ENCODE measurements around the gene PGRMC2. TPM values are rescaled to one million over a fixed set of nuclear protein-coding genes. Genes with fewer than 3 reads are reported as not detected.

The PGRMC2 gene, protein sequence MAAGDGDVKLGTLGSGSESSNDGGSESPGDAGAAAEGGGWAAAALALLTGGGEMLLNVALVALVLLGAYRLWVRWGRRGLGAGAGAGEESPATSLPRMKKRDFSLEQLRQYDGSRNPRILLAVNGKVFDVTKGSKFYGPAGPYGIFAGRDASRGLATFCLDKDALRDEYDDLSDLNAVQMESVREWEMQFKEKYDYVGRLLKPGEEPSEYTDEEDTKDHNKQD
- 28.2 TPM for total RNA-seq

DNA sequence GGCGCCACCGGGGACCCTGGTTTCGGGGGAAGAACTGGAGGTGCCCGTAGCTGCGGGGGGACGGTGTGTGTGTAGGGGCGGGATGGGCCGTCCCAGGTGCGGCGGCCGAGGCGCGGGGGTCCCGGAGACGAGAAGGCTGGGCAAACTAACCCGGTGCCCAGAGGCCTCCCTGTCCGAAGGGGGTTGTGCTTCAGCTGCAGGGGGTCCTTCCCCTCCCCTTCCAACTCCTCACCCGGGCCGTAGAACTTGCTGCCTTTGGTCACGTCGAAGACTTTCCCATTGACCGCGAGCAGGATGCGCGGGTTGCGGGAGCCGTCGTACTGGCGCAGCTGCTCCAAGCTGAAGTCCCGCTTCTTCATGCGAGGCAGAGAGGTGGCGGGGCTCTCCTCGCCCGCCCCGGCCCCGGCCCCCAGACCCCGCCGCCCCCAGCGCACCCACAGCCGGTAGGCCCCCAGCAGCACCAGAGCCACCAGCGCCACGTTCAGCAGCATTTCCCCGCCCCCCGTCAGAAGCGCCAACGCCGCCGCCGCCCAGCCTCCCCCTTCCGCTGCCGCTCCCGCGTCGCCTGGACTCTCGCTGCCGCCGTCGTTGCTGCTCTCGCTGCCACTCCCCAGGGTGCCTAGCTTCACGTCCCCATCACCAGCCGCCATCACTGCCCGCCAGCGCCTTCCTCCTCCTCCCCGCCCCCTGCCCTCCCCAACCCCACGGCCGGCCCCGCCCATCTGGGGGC is at the start of gene PGRMC2:
TSS of gene PGRMC2 (minus strand) at position 673 of the 730 bp plus-strand sequence. CDS start at position 650, 23 bp downstream.
- Histone ChIP-seq H3K27ac (ENCODE audit: low read depth, low read length) (peak within 1 kb of the TSS; percentile 94), H3K4me1 (ENCODE audit: control insufficient read depth in 3 of 3, insufficient read depth in 3 of 3, low read length in 3 of 3) (peaks cover 13 to 14% (median 14%) of the 10 kb centered on the region in 3 donors), H3K9ac (ENCODE audit: low read depth in 1 of 3, low read length in 3 of 3) (peak within 1 kb of the TSS; percentile 76 to 94 (median 93)), H3K9me3 (ENCODE audit: control insufficient read depth in 3 of 3, low read length in 3 of 3) (no peaks in the 10 kb centered on the region), H3K27me3 (ENCODE audit: control insufficient read depth in 3 of 3, insufficient read depth in 3 of 3, low read length in 3 of 3) (no peaks in the 10 kb centered on the region), H3K36me3 (ENCODE audit: control insufficient read depth in 3 of 3, insufficient read depth in 3 of 3, low read length in 3 of 3) (no peaks in the 10 kb centered on the region), H3K4me3 (ENCODE audit: low read length in 3 of 3) (peak within 1 kb of the TSS; percentile 78 to 92 (median 89))

DNA sequence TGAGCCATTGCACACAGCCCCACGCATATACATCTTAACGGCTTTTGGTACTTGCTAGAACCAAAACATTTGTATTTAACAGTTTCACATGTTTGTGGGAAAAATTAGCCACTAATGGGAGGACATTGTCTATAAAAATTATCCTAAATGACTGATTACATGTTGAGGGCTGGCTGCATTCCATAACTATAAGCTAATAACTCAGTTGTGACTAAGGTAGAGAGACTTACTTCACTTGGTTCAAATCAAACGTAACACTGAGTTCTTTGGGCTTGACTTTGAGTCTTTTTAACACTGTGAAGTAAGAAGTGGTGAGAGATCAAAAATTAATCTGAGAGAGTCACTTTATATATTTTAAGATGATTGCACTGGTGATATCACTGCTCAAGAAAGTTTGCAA is 47.9 kb upstream of the PGRMC2 start:
- Histone ChIP-seq H3K4me3 (ENCODE audit: low read length in 3 of 3) (no peak overlapping the region), H3K4me1 (ENCODE audit: control insufficient read depth in 3 of 3, insufficient read depth in 3 of 3, low read length in 3 of 3) (no peaks in the 10 kb centered on the region), H3K9ac (ENCODE audit: low read depth in 1 of 3, low read length in 3 of 3) (no peak overlapping the region), H3K36me3 (ENCODE audit: control insufficient read depth in 3 of 3, insufficient read depth in 3 of 3, low read length in 3 of 3) (no peaks in the 10 kb centered on the region), H3K9me3 (ENCODE audit: control insufficient read depth in 3 of 3, low read length in 3 of 3) (no peaks in the 10 kb centered on the region), H3K27me3 (ENCODE audit: control insufficient read depth in 3 of 3, insufficient read depth in 3 of 3, low read length in 3 of 3) (no peaks in the 10 kb centered on the region), H3K27ac (ENCODE audit: low read depth, low read length) (no peak overlapping the region)

DNA sequence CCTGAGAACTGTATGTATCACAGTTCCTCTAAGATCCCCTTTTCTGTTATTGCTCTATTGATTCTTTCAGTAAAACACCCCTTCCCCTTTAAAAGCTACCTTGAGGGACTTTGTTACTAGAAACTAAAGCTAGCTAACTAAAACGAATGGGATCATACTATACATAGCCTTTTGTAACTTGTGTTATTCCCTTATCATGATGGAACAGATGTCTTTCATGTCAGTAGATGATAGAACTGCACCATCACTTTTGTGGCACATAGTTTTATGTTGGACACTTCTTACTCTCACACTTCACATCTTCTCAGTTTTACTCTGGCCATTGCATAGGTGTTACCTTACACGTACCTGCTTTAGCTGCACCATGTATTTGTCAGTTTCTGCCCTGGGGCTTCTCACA is 46.6 kb upstream of the PGRMC2 start:
- no peaks in the 10 kb centered on the region for H3K4me1 ChIP-seq (ENCODE audit: control insufficient read depth in 3 of 3, insufficient read depth in 3 of 3, low read length in 3 of 3)
- H3K9ac ChIP-seq (ENCODE audit: low read depth in 1 of 3, low read length in 3 of 3): no peak overlapping the region
- H3K36me3 ChIP-seq (ENCODE audit: control insufficient read depth in 3 of 3, insufficient read depth in 3 of 3, low read length in 3 of 3): no peaks in the 10 kb centered on the region
- no peak overlapping the region for H3K27ac ChIP-seq (ENCODE audit: low read depth, low read length)
- no peaks in the 10 kb centered on the region for H3K9me3 ChIP-seq (ENCODE audit: control insufficient read depth in 3 of 3, low read length in 3 of 3)
- no peaks in the 10 kb centered on the region for H3K27me3 ChIP-seq (ENCODE audit: control insufficient read depth in 3 of 3, insufficient read depth in 3 of 3, low read length in 3 of 3)
- H3K4me3 ChIP-seq (ENCODE audit: low read length in 3 of 3): no peak overlapping the region

DNA sequence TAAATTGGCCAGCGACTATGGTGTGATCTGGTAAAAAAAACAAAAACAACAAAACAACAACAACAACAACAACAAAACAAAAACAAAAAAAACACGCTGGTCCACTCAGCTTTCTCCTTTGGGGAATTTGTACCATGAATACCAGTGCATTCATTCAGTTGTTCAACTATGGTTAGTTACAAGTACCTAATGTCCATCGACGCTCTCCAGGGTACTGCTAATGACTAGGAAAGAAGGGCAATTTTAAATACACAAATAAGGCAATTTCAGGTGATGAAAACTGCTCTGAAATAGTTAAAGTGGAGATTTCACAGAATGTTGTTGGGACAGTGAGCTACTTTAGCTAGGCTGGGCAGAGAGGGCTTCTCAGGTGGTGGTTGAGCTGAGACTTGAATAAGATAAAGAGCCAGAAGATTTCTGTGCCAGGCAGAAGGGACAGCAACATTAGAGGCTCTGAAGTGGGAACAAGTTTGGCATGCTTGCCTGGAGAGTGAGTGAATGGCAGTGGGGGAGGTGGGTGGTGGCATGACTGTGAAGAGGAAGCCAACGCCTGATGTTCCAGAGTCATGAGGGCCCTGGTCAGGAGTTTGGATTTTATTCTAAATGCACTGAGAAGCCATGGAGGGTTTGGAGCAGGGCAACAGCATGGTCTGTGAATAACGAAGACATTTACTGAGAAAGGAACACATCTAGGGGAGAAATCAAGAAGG is 45.9 kb upstream of the PGRMC2 start:
- H3K9me3 ChIP-seq (ENCODE audit: control insufficient read depth in 3 of 3, low read length in 3 of 3): no peaks in the 10 kb centered on the region

DNA sequence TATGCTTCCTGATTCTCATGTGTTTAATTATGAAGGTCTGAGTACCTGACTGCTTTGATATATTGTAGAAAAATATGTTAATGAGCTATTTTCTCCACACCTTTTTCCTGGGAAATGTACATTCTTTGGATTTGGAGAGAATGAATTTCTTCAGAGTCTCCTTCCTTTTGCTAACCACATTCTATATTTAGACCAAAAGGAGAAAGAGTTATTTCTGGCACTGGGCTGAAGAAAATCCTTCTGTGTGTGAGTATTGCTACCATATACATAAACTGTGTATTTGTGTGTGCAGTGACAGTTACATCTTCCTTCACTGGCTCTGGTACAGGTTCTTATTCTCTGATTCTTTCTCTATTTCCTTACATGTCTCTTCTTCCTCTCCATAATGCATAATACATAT is 44.5 kb upstream of the PGRMC2 start:
- H3K27ac ChIP-seq (ENCODE audit: low read depth, low read length): no peak overlapping the region
- H3K36me3 ChIP-seq (ENCODE audit: control insufficient read depth in 3 of 3, insufficient read depth in 3 of 3, low read length in 3 of 3): no peaks in the 10 kb centered on the region
- H3K4me1 ChIP-seq (ENCODE audit: control insufficient read depth in 3 of 3, insufficient read depth in 3 of 3, low read length in 3 of 3): no peaks in the 10 kb centered on the region
- no peak overlapping the region for H3K9ac ChIP-seq (ENCODE audit: low read depth in 1 of 3, low read length in 3 of 3)
- H3K9me3 ChIP-seq (ENCODE audit: control insufficient read depth in 3 of 3, low read length in 3 of 3): no peaks in the 10 kb centered on the region
- no peaks in the 10 kb centered on the region for H3K27me3 ChIP-seq (ENCODE audit: control insufficient read depth in 3 of 3, insufficient read depth in 3 of 3, low read length in 3 of 3)
- no peak overlapping the region for H3K4me3 ChIP-seq (ENCODE audit: low read length in 3 of 3)

More for the DNA sequence above, 45.9 kb upstream of the PGRMC2 start:
- Histone ChIP-seq H3K4me3 (ENCODE audit: low read length in 3 of 3) (no peak overlapping the region), H3K36me3 (ENCODE audit: control insufficient read depth in 3 of 3, insufficient read depth in 3 of 3, low read length in 3 of 3) (no peaks in the 10 kb centered on the region), H3K27me3 (ENCODE audit: control insufficient read depth in 3 of 3, insufficient read depth in 3 of 3, low read length in 3 of 3) (no peaks in the 10 kb centered on the region), H3K27ac (ENCODE audit: low read depth, low read length) (no peak overlapping the region), H3K9ac (ENCODE audit: low read depth in 1 of 3, low read length in 3 of 3) (no peak overlapping the region), H3K4me1 (ENCODE audit: control insufficient read depth in 3 of 3, insufficient read depth in 3 of 3, low read length in 3 of 3) (no peaks in the 10 kb centered on the region)

DNA sequence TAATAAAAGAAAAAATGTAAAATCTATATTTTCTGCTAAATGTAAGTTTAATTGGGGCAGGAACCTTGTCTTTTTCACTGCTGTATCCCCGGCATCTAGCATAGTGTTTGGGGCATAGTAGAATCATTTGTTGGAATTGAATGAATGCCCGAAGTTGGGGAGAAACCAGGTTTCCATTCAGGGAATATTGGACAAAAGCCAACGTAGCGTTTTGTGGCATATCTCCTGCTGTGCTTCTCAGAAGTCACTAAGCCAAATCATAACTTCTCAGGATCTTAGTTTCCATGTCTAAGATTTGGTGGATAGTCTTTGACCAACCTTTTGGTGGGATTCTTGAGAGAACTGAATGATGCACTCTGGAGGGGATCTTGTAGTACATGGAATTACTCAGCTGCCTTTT is 42.0 kb upstream of the PGRMC2 start:
- H3K9me3 ChIP-seq (ENCODE audit: control insufficient read depth in 3 of 3, low read length in 3 of 3): no peaks in the 10 kb centered on the region
- no peaks in the 10 kb centered on the region for H3K27me3 ChIP-seq (ENCODE audit: control insufficient read depth in 3 of 3, insufficient read depth in 3 of 3, low read length in 3 of 3)
- H3K9ac ChIP-seq (ENCODE audit: low read depth in 1 of 3, low read length in 3 of 3): no peak overlapping the region
- H3K4me3 ChIP-seq (ENCODE audit: low read length in 3 of 3): no peak overlapping the region
- H3K36me3 ChIP-seq (ENCODE audit: control insufficient read depth in 3 of 3, insufficient read depth in 3 of 3, low read length in 3 of 3): no peaks in the 10 kb centered on the region
- H3K4me1 ChIP-seq (ENCODE audit: control insufficient read depth in 3 of 3, insufficient read depth in 3 of 3, low read length in 3 of 3): no peaks in the 10 kb centered on the region
- no peak overlapping the region for H3K27ac ChIP-seq (ENCODE audit: low read depth, low read length)

DNA sequence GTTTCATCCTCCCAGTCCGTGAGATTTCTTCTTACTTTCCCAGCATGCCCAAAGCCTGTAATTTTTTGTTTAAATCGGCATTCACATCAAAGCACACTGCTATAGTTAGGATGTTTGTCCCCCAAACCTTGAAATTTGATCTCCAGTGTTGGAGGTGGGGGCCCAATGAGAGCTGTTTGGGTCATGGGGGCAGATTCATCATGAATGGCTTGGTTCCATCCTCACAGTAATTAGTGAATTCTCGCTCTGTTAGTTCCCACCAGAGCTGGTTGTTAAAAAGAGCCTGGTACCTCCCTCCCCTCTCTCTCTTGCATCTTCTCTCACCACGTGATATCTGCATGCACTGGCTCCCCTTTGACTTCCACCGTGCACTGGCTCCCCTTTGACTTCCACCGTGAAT is 40.5 kb upstream of the PGRMC2 start:
- Histone ChIP-seq H3K4me3 (ENCODE audit: low read length in 3 of 3) (no peak overlapping the region), H3K27ac (ENCODE audit: low read depth, low read length) (no peak overlapping the region), H3K9ac (ENCODE audit: low read depth in 1 of 3, low read length in 3 of 3) (no peak overlapping the region), H3K9me3 (ENCODE audit: control insufficient read depth in 3 of 3, low read length in 3 of 3) (no peaks in the 10 kb centered on the region), H3K4me1 (ENCODE audit: control insufficient read depth in 3 of 3, insufficient read depth in 3 of 3, low read length in 3 of 3) (no peaks in the 10 kb centered on the region), H3K36me3 (ENCODE audit: control insufficient read depth in 3 of 3, insufficient read depth in 3 of 3, low read length in 3 of 3) (peaks cover 0 to 3% (median 0%) of the 10 kb centered on the region in 3 donors), H3K27me3 (ENCODE audit: control insufficient read depth in 3 of 3, insufficient read depth in 3 of 3, low read length in 3 of 3) (no peaks in the 10 kb centered on the region)

DNA sequence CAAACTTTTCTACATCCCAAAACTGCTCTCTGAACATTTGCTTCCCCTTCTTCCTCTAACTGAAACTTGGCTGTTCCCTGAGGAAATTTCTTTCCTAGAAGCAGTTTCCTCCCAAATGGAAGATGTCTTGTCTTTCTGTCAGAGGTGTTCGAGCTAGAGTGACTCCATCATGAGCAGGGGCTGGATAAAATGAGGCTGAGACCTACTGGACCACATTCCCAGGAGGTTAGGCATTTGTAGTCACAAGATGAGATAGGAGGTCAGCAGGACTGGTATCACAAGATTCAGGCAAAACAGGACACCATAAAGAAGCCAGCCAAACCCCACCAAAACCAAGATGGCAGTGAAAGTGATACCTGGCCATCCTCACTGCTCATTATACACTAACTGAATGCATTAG is 35.8 kb upstream of the PGRMC2 start:
- no peak overlapping the region for H3K9ac ChIP-seq (ENCODE audit: low read depth in 1 of 3, low read length in 3 of 3)
- H3K4me3 ChIP-seq (ENCODE audit: low read length in 3 of 3): no peak overlapping the region

DNA sequence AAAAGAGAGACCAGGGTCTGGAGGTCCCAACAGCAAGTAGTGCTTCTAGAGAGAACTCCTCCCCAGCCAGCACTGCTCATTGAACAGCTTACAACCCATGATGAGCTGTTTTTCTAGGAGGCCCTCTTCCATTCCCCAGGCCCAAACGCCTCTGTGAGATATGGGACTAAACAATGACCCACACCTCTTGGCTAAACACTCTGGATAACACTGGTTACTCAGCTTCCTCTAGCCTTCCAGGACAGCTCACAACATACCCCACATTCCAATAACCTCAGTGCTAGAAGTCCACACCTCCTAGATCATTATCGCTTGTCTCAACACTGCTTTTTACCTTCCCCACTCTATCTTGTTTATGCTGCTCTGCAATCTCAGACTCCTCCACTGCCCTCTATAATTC is 35.4 kb upstream of the PGRMC2 start:
- Histone ChIP-seq H3K36me3 (ENCODE audit: control insufficient read depth in 3 of 3, insufficient read depth in 3 of 3, low read length in 3 of 3) (peaks cover 0 to 5% (median 0%) of the 10 kb centered on the region in 3 donors), H3K27me3 (ENCODE audit: control insufficient read depth in 3 of 3, insufficient read depth in 3 of 3, low read length in 3 of 3) (no peaks in the 10 kb centered on the region), H3K27ac (ENCODE audit: low read depth, low read length) (no peak overlapping the region), H3K9ac (ENCODE audit: low read depth in 1 of 3, low read length in 3 of 3) (no peak overlapping the region), H3K4me1 (ENCODE audit: control insufficient read depth in 3 of 3, insufficient read depth in 3 of 3, low read length in 3 of 3) (no peaks in the 10 kb centered on the region), H3K4me3 (ENCODE audit: low read length in 3 of 3) (no peak overlapping the region), H3K9me3 (ENCODE audit: control insufficient read depth in 3 of 3, low read length in 3 of 3) (no peaks in the 10 kb centered on the region)

More for the DNA sequence above, 35.8 kb upstream of the PGRMC2 start:
- H3K9me3 ChIP-seq (ENCODE audit: control insufficient read depth in 3 of 3, low read length in 3 of 3): no peaks in the 10 kb centered on the region
- no peak overlapping the region for H3K27ac ChIP-seq (ENCODE audit: low read depth, low read length)
- no peaks in the 10 kb centered on the region for H3K27me3 ChIP-seq (ENCODE audit: control insufficient read depth in 3 of 3, insufficient read depth in 3 of 3, low read length in 3 of 3)
- H3K36me3 ChIP-seq (ENCODE audit: control insufficient read depth in 3 of 3, insufficient read depth in 3 of 3, low read length in 3 of 3): peaks cover 0 to 5% (median 0%) of the 10 kb centered on the region in 3 donors
- H3K4me1 ChIP-seq (ENCODE audit: control insufficient read depth in 3 of 3, insufficient read depth in 3 of 3, low read length in 3 of 3): no peaks in the 10 kb centered on the region

DNA sequence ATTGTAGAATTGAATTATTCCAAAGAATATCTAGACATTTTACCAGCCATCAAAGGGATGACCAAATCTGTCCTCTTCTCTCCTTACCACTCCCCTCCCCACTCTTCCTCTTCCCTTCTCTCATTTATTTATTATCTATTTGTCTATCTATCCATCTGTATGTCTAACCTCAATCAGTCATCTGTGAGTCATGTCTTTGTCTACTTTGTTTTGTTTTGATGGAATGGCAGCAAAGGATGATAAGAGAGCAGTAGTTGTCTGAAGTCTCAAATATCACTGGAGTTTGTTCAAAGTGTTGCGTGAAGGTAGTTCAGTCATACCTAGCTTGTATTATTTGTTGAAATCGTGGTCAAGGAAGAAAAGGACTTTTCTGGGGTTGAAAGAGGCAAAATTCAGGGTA is 34.7 kb upstream of the PGRMC2 start:
- H3K27ac ChIP-seq (ENCODE audit: low read depth, low read length): no peak overlapping the region
- H3K4me3 ChIP-seq (ENCODE audit: low read length in 3 of 3): no peak overlapping the region
- no peaks in the 10 kb centered on the region for H3K27me3 ChIP-seq (ENCODE audit: control insufficient read depth in 3 of 3, insufficient read depth in 3 of 3, low read length in 3 of 3)
- no peaks in the 10 kb centered on the region for H3K4me1 ChIP-seq (ENCODE audit: control insufficient read depth in 3 of 3, insufficient read depth in 3 of 3, low read length in 3 of 3)
- no peaks in the 10 kb centered on the region for H3K9me3 ChIP-seq (ENCODE audit: control insufficient read depth in 3 of 3, low read length in 3 of 3)
- H3K36me3 ChIP-seq (ENCODE audit: control insufficient read depth in 3 of 3, insufficient read depth in 3 of 3, low read length in 3 of 3): peaks cover 0 to 5% (median 0%) of the 10 kb centered on the region in 3 donors
- H3K9ac ChIP-seq (ENCODE audit: low read depth in 1 of 3, low read length in 3 of 3): no peak overlapping the region

All from skeletal muscle tissue (tissue), 4 donors.